B cell (primary cell): Measurements from ENCODE around the gene TIMM23B.
"Not testable (repeated sequence)": the region's sequence is repeated elsewhere in the genome, so short reads cannot be mapped to it uniquely, and the experiment has no call there.

Experiments
- CTCF ChIP-seq: fragments of 200-600 bp; IDR thresholded peaks from one replicate; pipeline ENCODE4 v1.8.0; 2022; ENCODE audit warnings: antibody characterized with exemption, mild to moderate bottlenecking
- EZH2 ChIP-seq: IDR thresholded peaks from 2 replicates; pipeline ENCODE4 v1.6.1; 2012; ENCODE audit warnings: borderline replicate concordance, low read depth, mild to moderate bottlenecking, moderate library complexity, low read length; ENCODE audit not compliant: insufficient read depth, poor library complexity, severe bottlenecking

GRCh38 chr10:50019279-50019678 is 77.4 kb downstream of the TIMM23B start:
- TF ChIP-seq CTCF, EZH2: not testable (repeated sequence)
